HG03460 (cell line): ENCODE data around the gene RPS4Y1.

Experiments
- ATAC-seq: cut with Tn5 transposase; IDR thresholded peaks from one replicate; pipeline ENCODE4 v1.9.1; 2021; ENCODE audit not compliant: unreplicated experiment

RPS4Y1 gene

DNA sequence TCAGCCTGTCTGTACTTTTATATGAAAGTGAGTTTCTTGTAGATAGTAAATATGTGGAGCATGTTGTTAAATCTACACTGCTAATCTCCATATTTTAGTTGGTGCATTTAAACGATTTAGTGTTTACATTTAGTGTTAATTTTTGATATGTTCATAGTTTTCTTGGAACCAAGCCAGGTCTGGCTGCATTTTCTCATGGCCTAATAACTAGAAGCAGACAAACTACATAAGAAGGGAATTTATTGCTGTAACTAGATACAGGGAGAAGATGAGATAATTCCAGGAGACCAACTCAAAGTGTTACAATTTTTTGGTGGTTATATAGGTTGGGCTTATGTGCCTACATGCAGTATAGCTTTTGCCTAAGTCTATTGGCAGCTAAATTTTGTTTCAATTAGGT lies 32.8 kb downstream of the RPS4Y1 start:
- no peak for ATAC-seq

DNA sequence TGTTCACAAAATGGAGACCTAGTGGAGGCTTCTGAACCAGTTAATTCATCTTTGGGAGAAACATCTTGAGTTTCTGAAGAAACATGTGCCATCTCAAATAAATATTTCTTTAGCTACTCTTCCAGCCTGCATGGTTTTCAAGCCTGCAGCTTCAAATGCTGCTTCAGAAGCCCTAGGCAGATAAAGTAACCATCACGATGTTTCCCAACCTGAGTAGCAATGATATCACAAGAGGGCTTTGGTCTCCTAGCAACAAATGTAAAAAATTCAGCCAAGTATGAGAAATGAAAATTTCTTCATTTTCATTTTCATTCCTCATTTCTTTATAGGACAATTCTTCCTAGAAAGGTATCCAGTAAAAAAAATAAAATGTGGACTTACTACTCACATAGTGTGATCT lies 42.2 kb downstream of the RPS4Y1 start:
- ATAC-seq: no peak

DNA sequence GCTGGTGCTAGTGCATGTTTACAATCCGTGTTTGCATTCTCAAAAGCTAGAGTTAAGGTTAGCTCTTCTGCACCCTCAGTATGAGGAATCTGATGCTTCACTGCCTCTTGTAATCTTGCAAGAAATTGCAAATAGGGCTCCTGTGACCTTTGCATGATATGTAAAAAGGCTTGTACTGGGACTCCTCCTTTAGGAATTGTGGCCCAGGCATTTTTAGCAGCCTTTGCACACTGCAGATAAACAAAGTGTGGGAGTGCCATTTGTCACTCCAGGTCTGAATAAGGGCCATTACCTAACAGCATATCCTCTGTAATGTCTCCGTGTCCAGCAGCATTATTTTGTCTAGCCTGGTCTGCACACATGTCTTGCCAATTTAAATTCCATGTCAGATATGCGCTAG lies 44.5 kb downstream of the RPS4Y1 start:
- ATAC-seq: no peak

DNA sequence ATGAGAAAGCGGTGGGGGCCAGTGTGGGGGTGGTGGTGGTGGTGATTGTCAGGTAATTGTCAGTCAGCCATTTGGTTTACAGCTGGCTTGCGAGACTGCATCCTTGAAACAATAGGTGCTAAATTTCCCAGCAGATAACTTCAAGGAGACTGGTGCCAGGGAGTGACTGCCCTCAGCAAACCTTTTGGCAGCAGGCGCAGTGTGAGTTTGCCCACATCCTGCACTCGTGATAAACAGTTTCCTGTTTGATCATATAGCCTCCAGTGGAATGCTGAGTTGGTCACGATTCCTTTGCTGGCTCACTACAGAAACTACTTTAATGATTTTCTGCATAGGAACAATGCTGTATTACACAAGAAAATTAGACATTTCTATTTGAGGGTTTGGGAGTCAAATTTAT lies 46.0 kb downstream of the RPS4Y1 start:
- no peak for ATAC-seq

DNA sequence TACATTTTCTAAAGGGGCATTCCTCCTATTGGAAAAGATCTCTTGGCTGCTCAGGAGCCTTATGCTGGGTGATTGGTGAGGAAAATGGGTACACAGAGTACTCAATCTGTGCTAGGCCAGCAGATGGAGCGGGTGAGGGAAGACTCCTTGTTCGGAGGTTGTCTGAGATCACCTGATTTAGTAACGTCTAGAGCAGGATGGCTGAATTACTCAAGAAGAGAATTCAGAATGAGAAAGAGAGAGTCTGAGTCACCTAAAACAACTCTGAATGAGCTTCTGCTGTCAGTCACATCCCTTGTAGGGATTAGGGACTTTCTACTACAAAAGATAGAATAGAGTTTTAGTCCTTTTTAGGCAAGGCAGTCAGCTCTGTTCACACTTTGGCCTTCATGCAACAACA lies 46.6 kb downstream of the RPS4Y1 start:
- ATAC-seq: peak; percentile 88

DNA sequence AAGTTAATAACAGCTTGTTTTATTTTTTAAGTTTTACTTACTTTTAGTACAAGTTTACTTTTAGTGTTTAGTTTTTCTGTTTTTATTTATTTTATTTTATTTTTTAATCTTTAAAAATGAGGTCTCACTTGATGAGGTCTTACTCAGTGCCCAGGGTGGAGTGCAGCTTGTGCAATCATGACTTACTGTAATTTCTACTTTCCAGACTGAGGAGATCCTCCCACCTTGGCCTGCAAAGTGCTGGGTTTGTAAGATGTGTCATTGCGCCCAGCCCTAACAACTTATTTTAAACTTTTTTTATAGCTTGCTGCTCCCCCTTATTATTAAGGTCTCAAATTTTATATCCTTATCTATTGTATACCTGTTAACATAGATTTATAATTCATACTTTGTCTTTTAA lies 52.1 kb downstream of the RPS4Y1 start:
- no peak for ATAC-seq

DNA sequence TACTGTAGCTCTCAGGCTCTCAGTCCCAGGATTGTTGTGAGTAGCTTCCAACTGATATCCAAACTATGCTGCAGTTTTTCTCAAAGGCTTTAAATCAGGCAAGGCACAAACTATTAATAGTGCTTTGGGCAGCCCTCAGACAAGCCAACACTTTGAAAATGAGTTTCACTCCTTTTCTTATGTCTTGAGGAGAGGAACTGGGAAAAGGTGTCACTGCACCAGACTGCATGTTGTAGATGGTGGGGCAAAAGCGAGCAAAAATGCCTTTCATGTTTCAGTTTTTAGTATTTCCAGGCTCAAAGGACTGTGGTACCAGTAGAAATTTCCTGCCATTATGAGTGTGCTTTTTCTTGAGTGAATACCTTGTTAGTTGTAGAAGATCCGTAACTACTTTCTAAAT lies 54.6 kb downstream of the RPS4Y1 start:
- no peak for ATAC-seq

DNA sequence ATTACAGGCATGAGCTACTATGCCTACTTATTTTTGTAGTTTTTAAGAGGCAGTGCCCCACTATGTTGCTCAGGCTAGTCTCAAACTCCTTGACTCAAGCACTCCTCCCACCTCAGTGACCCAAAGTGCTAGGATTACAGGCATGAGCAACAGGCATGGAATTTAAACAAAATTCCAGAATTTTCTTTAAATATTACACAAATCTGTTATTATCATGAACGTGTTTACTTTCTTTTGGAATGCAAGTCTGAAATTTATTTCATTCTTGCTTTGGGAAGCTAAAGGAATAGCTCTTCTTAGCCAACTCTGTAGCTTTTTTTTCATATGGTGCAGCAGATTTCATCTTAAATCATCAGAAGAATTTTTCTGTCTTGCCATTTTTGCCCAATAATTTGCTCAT lies 66.0 kb downstream of the RPS4Y1 start:
- ATAC-seq: no peak

DNA sequence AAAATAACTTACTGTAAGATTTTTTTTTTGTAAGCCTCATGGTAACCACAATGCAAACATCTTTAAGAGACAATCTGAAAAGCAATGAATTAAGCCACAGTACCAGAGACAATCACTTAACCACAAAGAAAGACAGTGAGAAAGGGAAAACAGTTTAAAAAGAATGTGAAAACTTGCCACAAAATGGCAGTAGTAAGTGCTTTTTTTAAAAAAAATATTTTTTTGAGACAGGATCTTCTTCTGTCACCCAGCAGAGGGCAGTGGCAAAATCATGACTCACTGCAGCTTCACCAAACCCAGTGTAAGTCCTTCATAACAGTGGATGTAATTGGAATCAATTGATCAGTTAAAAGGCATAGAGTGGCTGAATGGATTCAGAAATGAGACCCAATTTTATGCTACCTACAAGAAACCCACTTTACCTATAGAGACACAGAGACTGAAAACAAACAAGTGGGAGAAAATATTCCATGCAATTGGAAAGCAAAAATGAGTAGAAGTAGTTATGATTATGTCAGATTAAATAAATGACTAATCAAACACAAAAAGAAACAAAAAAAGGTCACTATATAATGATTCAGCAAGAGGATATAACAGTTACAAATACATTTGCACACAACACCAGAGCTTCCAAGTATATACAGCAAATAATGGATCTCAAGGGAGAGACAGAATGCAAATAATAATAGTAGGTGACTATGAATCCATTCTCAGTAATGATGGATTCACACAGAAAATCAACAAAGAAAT lies 71.8 kb downstream of the RPS4Y1 start:
- no peak for ATAC-seq
